ENCODE data around the gene KIF16B. TPM values are rescaled to one million over a fixed set of nuclear protein-coding genes. Genes with fewer than 3 reads are reported as not detected.

Gene KIF16B
- total and polyA plus RNA-seq, 10 of the 15 experiments (the other 5 are each of a cell fraction or from before 2014, with no cell fraction given) = 0.21 to 5.2 (median 3.0) TPM

- TF ChIP-seq E4F1 (IDR thresholded peaks at IDR 0.05; ENCODE audit: borderline replicate concordance, partially characterized antibody) (peak; percentile 20), NR2C2 (IDR thresholded peaks at IDR 0.05; ENCODE audit: borderline replicate concordance, control insufficient read depth, insufficient read length, low read depth) (no peak), NFYA (IDR thresholded peaks at IDR 0.05; ENCODE audit: borderline replicate concordance, low read depth, low read length) (no peak), IKZF2 (IDR thresholded peaks at IDR 0.05) (peak; percentile 60 to 68), EP300 (IDR thresholded peaks at IDR 0.05; ENCODE audit: borderline replicate concordance in 1 of 2, control insufficient read depth in 1 of 2, low read depth in 2 of 2, low read length in 2 of 2) (no peak), FOXM1 (IDR thresholded peaks at IDR 0.05; ENCODE audit: low read depth, low read length) (no peak), ETV6 (conservative IDR thresholded peaks at IDR 0.05 in 1 of 2, IDR thresholded peaks at IDR 0.05 in 1 of 2; ENCODE audit: borderline replicate concordance in 1 of 2, low read depth in 1 of 2) (no peak), IRF5 (IDR thresholded peaks at IDR 0.05; ENCODE audit: borderline replicate concordance) (no peak), SMC3 (IDR thresholded peaks at IDR 0.05; ENCODE audit: borderline replicate concordance, low read length) (no peak), BCL11A (IDR thresholded peaks at IDR 0.05; ENCODE audit: low read depth, low read length) (no peak), NBN (IDR thresholded peaks at IDR 0.05) (0 out of 2 replicates have a peak, but pooled peaks have one; percentile 40), NKRF (conservative IDR thresholded peaks at IDR 0.05) (no peak), TCF12 (IDR thresholded peaks at IDR 0.05; ENCODE audit: low read depth, low read length) (peak; percentile 68; the same call in 1 of the 2 replicates), HDAC2 (IDR thresholded peaks at IDR 0.05) (no peak), IKZF1 (conservative IDR thresholded peaks at IDR 0.05) (peak; percentile 84), MEF2A (IDR thresholded peaks at IDR 0.05; ENCODE audit: insufficient read depth, low read depth, low read length) (no peak), CHD4 (IDR thresholded peaks at IDR 0.05) (no peak), RB1 (IDR thresholded peaks at IDR 0.05; ENCODE audit: borderline replicate concordance) (0 out of 2 replicates have a peak, but pooled peaks have one; percentile 69), GABPA (IDR thresholded peaks at IDR 0.05; ENCODE audit: low read depth) (no peak), ATF2 (IDR thresholded peaks at IDR 0.05; ENCODE audit: low read length) (no peak), PAX8 (IDR thresholded peaks at IDR 0.05) (no peak)
These were observed at the start of gene KIF16B (continued) for GRCh38 chr20:16573001-16573965.

All from GM12878 (cell line).